Measurements from ENCODE around the gene RAD21L1.

RAD21L1 gene

DNA sequence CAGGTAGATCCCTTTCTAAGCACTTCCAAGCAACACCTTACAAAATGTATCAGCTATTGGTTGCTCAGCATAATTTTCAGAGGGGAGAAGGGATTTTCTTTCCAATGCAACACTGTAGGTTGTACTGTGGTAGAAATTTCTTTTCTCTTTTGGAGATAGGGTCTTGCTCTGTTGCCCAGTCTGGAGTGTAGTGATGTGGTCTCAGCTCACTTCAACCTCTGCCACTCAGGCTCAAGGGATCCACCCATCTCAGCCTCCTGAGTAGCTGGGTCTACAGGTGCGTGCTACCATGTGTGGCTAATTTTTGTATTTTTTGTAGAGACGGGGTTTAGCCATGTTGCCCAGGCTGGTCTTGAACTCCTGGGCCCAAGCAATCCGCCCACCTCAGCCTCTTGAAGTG, 16.3 kb downstream of the RAD21L1 start:
- TF ChIP-seq EP300 (IDR thresholded peaks at IDR 0.05; ENCODE audit: borderline replicate concordance) (no peak), CEBPB (IDR thresholded peaks at IDR 0.05) (no peak)
- TF ChIP-seq, protein P1, sequence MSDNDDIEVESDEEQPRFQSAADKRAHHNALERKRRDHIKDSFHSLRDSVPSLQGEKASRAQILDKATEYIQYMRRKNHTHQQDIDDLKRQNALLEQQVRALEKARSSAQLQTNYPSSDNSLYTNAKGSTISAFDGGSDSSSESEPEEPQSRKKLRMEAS (IDR thresholded peaks at IDR 0.05) = no peak

DNA sequence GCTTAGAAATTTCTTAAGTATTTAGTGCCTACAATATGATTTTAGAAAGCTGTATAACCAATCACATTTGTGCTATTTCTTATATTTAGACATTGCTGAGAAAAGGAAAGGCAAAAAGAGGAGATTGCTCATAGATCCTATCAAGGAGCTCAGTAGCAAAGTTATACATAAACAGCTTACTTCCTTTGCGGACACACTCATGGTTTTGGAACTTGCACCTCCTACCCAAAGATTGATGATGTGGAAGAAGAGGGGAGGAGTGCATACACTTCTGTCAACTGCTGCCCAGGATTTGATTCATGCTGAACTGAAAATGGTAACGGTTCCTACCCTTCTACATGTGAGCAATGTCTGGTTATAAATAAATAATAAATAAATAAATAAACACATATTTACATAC, 16.7 kb downstream of the RAD21L1 start:
- TF ChIP-seq RAD21 (IDR thresholded peaks at IDR 0.05; ENCODE audit: low read depth) (no peak), TAF1 (IDR thresholded peaks at IDR 0.05; ENCODE audit: low read depth) (no peak), YY1 (IDR thresholded peaks at IDR 0.05; ENCODE audit: low read depth) (no peak), CREB1 (IDR thresholded peaks at IDR 0.05; ENCODE audit: low read depth) (no peak), ZBTB7A (IDR thresholded peaks at IDR 0.05; ENCODE audit: low read depth) (no peak), CEBPB (IDR thresholded peaks at IDR 0.05) (no peak), TEAD4 (IDR thresholded peaks at IDR 0.05) (no peak), FOXM1 (IDR thresholded peaks at IDR 0.05; ENCODE audit: borderline replicate concordance, low read depth) (no peak), EGR1 (IDR thresholded peaks at IDR 0.05) (no peak)
- TF ChIP-seq, protein P2, sequence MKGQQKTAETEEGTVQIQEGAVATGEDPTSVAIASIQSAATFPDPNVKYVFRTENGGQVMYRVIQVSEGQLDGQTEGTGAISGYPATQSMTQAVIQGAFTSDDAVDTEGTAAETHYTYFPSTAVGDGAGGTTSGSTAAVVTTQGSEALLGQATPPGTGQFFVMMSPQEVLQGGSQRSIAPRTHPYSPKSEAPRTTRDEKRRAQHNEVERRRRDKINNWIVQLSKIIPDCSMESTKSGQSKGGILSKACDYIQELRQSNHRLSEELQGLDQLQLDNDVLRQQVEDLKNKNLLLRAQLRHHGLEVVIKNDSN (IDR thresholded peaks at IDR 0.05) = no peak
- TF ChIP-seq, protein P1 (IDR thresholded peaks at IDR 0.05) = no peak

DNA sequence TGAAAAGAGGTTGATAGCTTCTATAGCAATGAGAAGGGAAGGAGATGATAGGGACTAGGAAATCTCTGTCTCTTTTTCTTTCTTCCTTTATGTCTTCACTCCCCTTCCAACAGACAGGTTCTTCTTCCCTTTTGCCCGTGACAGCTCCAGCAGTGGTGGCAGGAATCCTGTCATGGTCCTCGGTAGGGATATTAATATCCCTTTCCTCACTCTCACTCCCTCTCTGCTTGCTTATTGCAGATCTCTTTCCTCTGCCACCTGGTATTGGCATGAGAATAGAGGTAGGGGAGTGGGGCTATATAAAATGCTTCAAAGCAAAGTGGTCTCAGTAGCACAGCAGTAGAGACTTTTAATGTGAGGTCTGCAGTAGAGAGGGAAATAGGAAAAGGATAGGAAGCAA, 19.7 kb downstream of the RAD21L1 start:
- no peak for TF ChIP-seq ZBTB7A (IDR thresholded peaks at IDR 0.05; ENCODE audit: low read depth)
- no peak for TF ChIP-seq CREB1 (IDR thresholded peaks at IDR 0.05; ENCODE audit: low read depth)
- TF ChIP-seq, protein P1 (IDR thresholded peaks at IDR 0.05) = no peak
- TF ChIP-seq, protein P2 (IDR thresholded peaks at IDR 0.05) = no peak
- no peak for TF ChIP-seq RAD21 (IDR thresholded peaks at IDR 0.05; ENCODE audit: low read depth)
- TF ChIP-seq YY1 (IDR thresholded peaks at IDR 0.05; ENCODE audit: low read depth) = no peak
- TF ChIP-seq FOXM1 (IDR thresholded peaks at IDR 0.05; ENCODE audit: borderline replicate concordance, low read depth) = no peak
- TF ChIP-seq TAF1 (IDR thresholded peaks at IDR 0.05; ENCODE audit: low read depth) = no peak
- TF ChIP-seq CEBPB (IDR thresholded peaks at IDR 0.05) = no peak
- no peak for TF ChIP-seq NFIC (IDR thresholded peaks at IDR 0.05)
- no peak for TF ChIP-seq EGR1 (IDR thresholded peaks at IDR 0.05)
- no peak for TF ChIP-seq TCF12 (IDR thresholded peaks at IDR 0.05; ENCODE audit: low read depth)
- TF ChIP-seq, protein P3, sequence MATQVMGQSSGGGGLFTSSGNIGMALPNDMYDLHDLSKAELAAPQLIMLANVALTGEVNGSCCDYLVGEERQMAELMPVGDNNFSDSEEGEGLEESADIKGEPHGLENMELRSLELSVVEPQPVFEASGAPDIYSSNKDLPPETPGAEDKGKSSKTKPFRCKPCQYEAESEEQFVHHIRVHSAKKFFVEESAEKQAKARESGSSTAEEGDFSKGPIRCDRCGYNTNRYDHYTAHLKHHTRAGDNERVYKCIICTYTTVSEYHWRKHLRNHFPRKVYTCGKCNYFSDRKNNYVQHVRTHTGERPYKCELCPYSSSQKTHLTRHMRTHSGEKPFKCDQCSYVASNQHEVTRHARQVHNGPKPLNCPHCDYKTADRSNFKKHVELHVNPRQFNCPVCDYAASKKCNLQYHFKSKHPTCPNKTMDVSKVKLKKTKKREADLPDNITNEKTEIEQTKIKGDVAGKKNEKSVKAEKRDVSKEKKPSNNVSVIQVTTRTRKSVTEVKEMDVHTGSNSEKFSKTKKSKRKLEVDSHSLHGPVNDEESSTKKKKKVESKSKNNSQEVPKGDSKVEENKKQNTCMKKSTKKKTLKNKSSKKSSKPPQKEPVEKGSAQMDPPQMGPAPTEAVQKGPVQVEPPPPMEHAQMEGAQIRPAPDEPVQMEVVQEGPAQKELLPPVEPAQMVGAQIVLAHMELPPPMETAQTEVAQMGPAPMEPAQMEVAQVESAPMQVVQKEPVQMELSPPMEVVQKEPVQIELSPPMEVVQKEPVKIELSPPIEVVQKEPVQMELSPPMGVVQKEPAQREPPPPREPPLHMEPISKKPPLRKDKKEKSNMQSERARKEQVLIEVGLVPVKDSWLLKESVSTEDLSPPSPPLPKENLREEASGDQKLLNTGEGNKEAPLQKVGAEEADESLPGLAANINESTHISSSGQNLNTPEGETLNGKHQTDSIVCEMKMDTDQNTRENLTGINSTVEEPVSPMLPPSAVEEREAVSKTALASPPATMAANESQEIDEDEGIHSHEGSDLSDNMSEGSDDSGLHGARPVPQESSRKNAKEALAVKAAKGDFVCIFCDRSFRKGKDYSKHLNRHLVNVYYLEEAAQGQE (IDR thresholded peaks at IDR 0.05; ENCODE audit: low read depth) = no peak
- TF ChIP-seq TEAD4 (IDR thresholded peaks at IDR 0.05) = no peak
- TF ChIP-seq EP300 (IDR thresholded peaks at IDR 0.05; ENCODE audit: borderline replicate concordance) = no peak

DNA sequence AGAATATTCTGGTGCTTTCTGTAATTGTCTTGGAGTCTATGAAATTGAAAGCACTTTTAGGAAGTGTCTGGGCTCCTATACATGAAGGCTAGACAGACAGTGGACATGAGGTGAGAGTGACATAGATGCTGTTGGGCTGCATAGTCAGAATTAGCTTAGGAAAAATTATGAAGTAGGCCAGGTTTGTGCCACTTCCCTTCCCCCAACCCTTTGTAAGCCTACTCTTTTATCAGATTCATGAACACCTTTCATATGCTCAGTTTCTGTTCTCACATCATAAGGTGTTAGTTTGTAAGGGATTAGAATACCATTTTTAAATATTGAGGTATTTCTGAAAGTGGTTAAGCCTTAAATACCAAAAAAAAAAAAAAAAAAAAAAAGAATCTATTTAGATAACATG, 21.8 kb downstream of the RAD21L1 start:
- no peak for TF ChIP-seq NFIC (IDR thresholded peaks at IDR 0.05)
- TF ChIP-seq, protein P2 (IDR thresholded peaks at IDR 0.05) = no peak
- TF ChIP-seq YY1 (IDR thresholded peaks at IDR 0.05; ENCODE audit: low read depth) = no peak
- no peak for TF ChIP-seq ZBTB7A (IDR thresholded peaks at IDR 0.05; ENCODE audit: low read depth)
- no peak for TF ChIP-seq RAD21 (IDR thresholded peaks at IDR 0.05; ENCODE audit: low read depth)
- no peak for TF ChIP-seq TEAD4 (IDR thresholded peaks at IDR 0.05)
- TF ChIP-seq, protein P1 (IDR thresholded peaks at IDR 0.05) = no peak
- TF ChIP-seq CREB1 (IDR thresholded peaks at IDR 0.05; ENCODE audit: low read depth) = no peak
- TF ChIP-seq EGR1 (IDR thresholded peaks at IDR 0.05) = no peak
- TF ChIP-seq EP300 (IDR thresholded peaks at IDR 0.05; ENCODE audit: borderline replicate concordance) = no peak
- TF ChIP-seq FOXM1 (IDR thresholded peaks at IDR 0.05; ENCODE audit: borderline replicate concordance, low read depth) = no peak
- no peak for TF ChIP-seq TAF1 (IDR thresholded peaks at IDR 0.05; ENCODE audit: low read depth)
- TF ChIP-seq, protein P3 (IDR thresholded peaks at IDR 0.05; ENCODE audit: low read depth) = no peak

DNA sequence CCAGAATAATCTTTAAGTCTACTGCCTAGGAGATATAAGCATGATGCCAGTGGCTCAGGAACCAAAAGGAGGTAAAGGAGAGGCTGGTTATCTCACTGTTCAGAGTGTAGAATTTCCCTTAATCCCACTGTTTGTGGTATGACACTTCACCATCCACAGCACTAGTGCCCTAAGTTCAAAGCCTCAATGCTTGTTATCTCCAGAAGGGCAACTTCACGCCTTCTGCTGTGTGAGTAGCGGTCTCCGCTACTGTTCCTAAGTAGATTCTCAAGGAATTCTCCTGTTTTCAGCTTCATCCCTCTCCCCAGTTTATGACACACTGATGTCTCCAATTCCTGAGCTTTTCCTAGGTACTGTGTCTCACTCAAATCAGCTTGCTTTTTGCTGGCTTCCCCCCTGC, 26.6 kb downstream of the RAD21L1 start:
- TF ChIP-seq CREB1 (IDR thresholded peaks at IDR 0.05; ENCODE audit: low read depth) (no peak), ZBTB7A (IDR thresholded peaks at IDR 0.05; ENCODE audit: low read depth) (no peak), CEBPB (IDR thresholded peaks at IDR 0.05) (no peak), EP300 (IDR thresholded peaks at IDR 0.05; ENCODE audit: borderline replicate concordance) (no peak), TCF12 (IDR thresholded peaks at IDR 0.05; ENCODE audit: low read depth) (no peak), YY1 (IDR thresholded peaks at IDR 0.05; ENCODE audit: low read depth) (no peak), TAF1 (IDR thresholded peaks at IDR 0.05; ENCODE audit: low read depth) (no peak), TEAD4 (IDR thresholded peaks at IDR 0.05) (no peak), EGR1 (IDR thresholded peaks at IDR 0.05) (no peak)
- TF ChIP-seq, protein P3 (IDR thresholded peaks at IDR 0.05; ENCODE audit: low read depth) = no peak
- TF ChIP-seq, protein P2 (IDR thresholded peaks at IDR 0.05) = no peak

Data from Ishikawa (cell line).